Measurements from ENCODE around the gene S100PBP.

Gene S100PBP

GRCh38 chr1:32775640-32776337 is 41.7 kb upstream of the S100PBP start:
- TF ChIP-seq CTCF (IDR thresholded peaks at IDR 0.05; ENCODE audit: low read depth, low read length, missing control alignments), result no peak
- no peak overlapping the region for H3K4me3 ChIP-seq (replicated peaks; ENCODE audit: low read depth, low read length)
- no peak for DNase-seq (ENCODE audit: extremely low read depth, low read depth)

GRCh38 chr1:32779242-32779641 is 38.2 kb upstream of the S100PBP start:
- DNase-seq (ENCODE audit: extremely low read depth, low read depth), result no peak
- no peak overlapping the region for H3K4me3 ChIP-seq (replicated peaks; ENCODE audit: low read depth, low read length)
- no peak for TF ChIP-seq CTCF (IDR thresholded peaks at IDR 0.05; ENCODE audit: low read depth, low read length, missing control alignments)

GRCh38 chr1:32780005-32780404 is 37.4 kb upstream of the S100PBP start:
- no peak for TF ChIP-seq CTCF (IDR thresholded peaks at IDR 0.05; ENCODE audit: low read depth, low read length, missing control alignments)
- H3K4me3 ChIP-seq (replicated peaks; ENCODE audit: low read depth, low read length), result no peak overlapping the region
- DNase-seq (ENCODE audit: extremely low read depth, low read depth), result no peak

GRCh38 chr1:32780628-32781234 is 36.7 kb upstream of the S100PBP start:
- DNase-seq (ENCODE audit: extremely low read depth, low read depth), result no peak
- H3K4me3 ChIP-seq (replicated peaks; ENCODE audit: low read depth, low read length), result no peak overlapping the region
- TF ChIP-seq CTCF (IDR thresholded peaks at IDR 0.05; ENCODE audit: low read depth, low read length, missing control alignments), result no peak

GRCh38 chr1:32782086-32782485 is 35.4 kb upstream of the S100PBP start:
- DNase-seq (ENCODE audit: extremely low read depth, low read depth), result no peak
- TF ChIP-seq CTCF (IDR thresholded peaks at IDR 0.05; ENCODE audit: low read depth, low read length, missing control alignments), result no peak
- H3K4me3 ChIP-seq (replicated peaks; ENCODE audit: low read depth, low read length), result no peak overlapping the region

GRCh38 chr1:32783851-32784250 is 33.6 kb upstream of the S100PBP start:
- no peak overlapping the region for H3K4me3 ChIP-seq (replicated peaks; ENCODE audit: low read depth, low read length)
- TF ChIP-seq CTCF (IDR thresholded peaks at IDR 0.05; ENCODE audit: low read depth, low read length, missing control alignments), result no peak
- DNase-seq (ENCODE audit: extremely low read depth, low read depth), result no peak
